Ramos (cell line): ENCODE data around the gene AVP.
"Not testable (repeated sequence)": the region's sequence is repeated elsewhere in the genome, so short reads cannot be mapped to it uniquely, and the experiment has no call there.

Experiments used
- in situ Hi-C: fragments of 300-500 bp; cut with MboI; formaldehyde crosslinking; loops from one replicate; pipeline ENCODE4 v1.14.3; 2022; ENCODE audit warnings: low sequenced_read_pairs; ENCODE audit not compliant: unreplicated experiment

AVP gene

DNA sequence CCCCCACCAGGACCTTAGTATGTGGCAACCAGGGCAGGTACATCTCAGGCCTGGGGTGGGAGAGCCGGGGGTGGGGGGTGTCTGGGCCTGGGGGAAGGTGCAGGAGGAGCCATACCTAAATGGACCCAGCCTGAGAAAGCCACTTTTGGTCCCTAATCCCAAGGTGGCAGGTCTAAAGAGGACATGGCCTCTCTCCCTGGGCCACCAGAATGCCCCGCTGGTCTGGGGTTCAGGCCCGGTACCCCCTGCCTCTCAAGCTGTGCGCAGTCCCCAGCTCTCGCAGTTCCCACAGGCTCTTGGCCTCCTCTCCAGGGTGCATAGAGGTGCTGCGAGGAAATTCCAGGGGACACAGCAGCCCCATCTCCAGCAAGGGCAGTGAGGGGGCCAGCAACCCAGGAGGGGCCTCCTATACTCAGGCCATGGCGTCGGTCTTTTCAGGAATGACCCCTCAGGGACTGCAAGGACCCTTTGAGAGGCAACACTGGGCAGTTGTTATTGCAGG, 1.1 kb upstream of the AVP start:
- in situ Hi-C loops, result no loop called here

DNA sequence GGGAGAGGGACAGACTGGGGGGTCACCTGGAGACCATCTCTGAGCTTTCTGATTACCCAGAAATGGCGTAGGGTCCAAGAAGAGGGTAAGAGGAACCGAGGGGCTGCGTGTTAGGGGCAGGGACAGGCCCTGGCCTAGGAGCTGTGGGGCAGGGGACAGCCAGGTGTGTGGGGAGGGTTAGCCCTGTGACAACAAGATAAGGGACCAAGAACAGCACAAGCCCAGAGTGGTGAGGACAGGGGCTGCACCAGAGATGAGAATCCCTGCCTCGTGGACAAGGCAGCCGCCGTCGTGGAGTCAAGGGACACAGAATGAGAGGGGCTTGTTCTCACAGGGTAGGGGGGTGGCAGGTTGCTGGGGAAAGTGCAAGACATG, 449 bp upstream of the AVP start:
- in situ Hi-C loops, result no loop called here

DNA sequence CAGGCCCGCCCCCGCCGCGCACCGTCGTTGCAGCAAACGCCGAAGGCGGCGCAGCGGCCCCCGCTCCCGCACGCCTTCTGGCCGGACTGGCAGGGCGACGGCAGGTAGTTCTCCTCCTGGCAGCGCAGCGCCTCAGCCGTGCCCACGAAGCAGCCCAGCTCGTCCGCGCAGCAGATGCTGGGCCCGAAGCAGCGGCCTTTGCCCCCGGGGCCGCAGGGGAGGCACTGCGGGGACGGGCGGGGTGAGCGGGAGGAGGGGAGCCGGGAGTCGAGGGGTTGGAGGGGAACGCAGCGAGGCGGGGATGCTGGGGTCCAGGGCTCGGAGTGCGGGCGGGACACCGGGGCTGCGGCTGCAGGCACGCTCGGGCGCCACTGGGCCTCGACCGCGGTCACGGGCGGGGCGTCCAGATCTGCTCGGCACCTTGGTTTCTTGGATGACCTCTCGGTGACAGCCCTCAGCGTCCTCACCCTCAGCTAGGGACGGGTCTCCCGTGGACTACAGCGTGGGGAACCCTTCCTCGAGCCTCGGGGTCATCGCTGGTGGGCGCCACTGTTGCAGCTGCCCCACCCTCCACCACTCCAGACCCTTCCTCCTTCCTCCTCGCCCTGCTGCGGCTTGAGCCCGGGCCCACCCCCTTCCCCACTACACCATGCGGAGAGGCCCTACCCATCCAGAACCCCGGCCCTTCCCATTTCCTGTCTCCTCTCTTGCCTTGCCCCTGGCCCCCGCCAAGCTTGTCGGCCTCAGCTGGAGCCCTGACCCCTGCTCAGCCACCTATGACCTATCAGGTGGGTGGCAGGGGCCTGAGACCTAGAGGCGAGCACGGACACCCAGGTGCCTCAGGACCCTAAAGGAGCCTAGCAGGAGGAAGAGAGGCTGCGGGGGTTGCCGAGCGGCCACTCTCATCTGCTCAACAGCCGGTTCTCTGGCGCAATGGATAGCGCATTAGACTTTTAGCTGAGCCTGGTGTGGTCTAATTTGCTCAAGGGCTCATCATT, 1.3 kb downstream of the AVP start:
- in situ Hi-C loops, result no loop called here

DNA sequence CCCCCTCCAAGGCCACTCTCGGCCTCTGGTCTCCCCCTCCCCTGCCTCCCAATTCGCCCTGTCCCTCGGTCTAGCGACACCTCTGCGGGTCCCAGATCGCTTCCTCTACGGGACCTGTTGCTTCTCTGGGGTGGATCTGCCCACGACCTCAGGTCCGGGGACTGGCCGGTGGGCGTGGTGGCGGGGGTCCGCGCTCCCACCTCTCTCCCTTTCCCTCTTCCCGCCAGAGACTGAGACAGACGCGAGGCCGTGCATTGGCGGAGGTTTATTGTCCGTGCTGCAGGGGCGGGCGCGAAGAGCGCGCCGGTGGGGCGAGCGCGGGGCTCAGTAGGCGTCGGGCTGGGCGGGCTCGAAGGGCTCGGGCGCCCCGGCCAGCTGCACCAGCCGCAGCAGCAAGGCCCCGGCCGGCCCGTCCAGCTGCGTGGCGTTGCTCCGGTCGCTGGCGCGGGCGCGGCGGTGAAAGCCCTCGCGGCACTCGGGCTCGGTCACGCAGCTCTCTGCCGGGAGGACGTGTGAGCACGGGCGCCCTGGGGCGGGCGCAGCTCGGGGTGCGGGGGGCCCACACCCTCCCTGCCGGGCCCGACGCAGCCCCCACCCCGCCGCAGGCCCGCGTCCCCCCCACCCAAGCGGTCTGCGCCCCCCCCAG, 2.1 kb downstream of the AVP start:
- in situ Hi-C loops, result no loop called here

DNA sequence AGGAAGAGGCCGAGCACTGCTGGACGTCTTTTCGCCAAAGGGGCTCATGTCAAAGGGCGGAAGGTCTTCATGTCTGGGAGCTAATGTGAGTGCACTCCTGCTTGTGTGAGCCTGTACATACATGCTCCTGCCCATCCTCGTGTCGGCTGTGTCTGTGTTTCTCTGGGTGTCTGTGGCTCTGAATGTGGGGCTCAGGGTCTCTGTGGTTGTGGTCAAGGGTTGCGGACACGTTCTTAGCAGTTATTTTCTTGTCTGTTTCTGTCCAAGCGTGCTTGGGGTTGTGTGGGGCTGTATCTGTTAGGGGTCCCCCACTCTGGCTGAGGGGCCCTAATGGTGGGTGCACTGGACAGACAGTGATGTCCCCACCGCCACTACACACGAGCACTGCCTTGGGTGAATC, 2.9 kb downstream of the AVP start:
- in situ Hi-C loops, result no loop called here

DNA sequence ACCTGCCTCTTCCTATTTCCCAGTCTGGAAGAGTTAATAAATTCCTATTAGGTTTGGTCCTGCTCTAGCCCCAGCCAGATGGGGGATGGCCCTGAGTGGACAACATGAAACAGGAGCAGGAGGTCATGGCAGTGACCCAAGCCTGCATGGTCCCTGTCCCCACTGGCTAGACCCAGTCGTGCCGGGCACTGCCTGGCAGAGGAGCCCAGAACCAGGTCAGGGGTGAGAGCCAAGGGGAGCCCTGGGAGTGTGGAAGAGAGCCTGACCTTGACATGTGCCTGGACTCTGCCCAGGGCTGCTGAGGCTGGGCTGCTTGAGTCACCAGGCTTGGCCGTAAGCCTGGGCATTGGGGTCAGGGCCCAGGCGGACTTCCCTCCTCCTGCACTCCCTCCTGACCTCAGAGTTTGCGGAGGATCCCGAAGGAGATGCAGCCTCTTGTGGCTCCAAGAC, 3.6 kb downstream of the AVP start:
- in situ Hi-C loops, result no loop called here

DNA sequence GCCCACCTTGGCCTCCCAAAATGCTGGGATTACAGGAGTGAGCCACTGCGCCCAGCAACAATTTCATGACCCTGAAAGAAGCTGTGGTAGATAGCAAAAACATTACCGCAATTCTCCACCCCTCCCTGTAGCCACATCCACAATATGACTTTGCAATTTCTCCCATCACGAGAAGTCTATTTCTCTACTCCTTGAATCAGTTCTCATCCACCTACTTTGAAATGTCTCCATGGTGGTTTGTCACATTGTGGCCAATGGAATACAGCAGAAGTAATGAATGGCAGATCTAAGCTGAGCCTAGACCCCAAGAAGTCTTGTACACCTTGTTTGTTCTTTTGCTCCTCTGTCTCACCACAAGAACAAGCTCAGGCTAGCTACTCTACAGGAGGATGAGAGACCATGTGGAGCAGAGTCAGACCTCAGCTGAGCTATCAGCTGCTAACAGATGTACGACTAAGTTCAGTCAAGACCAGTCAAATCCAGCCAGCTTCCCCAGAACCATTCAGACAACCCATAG, 6.8 kb downstream of the AVP start:
- in situ Hi-C loops, result no loop called here

DNA sequence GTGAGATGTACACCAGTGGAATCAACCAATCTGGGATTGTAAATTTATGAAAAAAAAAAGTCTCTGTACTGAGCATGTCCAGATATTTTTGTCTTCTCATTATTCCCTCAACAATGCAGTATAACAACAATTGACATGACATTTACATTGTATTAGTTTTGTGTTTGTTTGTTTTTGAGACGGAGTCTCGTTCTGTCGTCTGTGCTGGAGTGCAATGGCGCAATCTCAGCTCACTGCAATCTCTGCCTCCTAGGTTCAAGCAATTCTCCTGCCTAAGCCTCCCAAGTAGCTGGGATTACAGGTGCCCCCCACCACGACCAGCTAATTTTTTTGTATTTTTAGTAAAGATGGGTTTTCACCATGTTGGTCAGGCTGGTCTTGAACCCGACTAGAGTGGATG, 9.2 kb downstream of the AVP start:
- in situ Hi-C loops, result not testable (repeated sequence)

DNA sequence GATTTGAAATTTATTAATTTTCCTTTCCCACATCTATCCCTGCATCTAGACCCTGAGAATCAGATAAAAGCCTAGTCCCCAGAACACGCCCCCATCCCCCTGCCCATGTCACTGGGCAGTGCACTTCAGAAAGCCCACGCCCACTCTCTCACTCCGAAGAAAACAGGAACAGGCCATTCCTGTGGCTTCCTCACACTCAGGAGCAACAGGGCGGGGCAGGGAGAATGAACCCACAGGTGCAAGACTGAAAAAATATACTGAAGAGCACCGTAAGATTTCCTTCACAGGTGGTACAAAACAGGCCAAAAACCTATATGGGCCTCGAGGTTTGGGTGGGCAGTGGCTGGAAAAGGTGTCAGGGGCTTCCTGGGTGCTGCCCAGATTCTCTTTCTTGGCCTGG, 9.7 kb downstream of the AVP start:
- in situ Hi-C loops, result no loop called here

DNA sequence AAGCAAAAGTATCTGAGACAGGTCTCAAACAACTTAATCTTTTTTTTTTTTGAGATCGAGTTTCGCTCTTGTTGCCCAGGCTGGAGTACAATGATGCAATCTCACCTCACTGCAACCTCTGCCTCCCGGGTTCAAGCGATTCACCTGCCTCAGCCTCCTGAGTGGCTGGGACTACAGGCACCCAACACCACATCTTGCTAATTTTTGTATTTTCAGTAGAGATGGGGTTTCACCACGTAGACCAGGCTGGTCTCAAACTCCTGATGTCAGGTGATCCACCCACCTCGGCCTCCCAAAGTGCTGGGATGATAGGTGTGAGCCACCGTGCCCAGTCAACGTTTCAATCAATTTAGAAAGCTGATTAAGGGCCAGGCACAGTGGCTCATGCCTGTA, 11.3 kb downstream of the AVP start:
- in situ Hi-C loops, result not testable (repeated sequence)

DNA sequence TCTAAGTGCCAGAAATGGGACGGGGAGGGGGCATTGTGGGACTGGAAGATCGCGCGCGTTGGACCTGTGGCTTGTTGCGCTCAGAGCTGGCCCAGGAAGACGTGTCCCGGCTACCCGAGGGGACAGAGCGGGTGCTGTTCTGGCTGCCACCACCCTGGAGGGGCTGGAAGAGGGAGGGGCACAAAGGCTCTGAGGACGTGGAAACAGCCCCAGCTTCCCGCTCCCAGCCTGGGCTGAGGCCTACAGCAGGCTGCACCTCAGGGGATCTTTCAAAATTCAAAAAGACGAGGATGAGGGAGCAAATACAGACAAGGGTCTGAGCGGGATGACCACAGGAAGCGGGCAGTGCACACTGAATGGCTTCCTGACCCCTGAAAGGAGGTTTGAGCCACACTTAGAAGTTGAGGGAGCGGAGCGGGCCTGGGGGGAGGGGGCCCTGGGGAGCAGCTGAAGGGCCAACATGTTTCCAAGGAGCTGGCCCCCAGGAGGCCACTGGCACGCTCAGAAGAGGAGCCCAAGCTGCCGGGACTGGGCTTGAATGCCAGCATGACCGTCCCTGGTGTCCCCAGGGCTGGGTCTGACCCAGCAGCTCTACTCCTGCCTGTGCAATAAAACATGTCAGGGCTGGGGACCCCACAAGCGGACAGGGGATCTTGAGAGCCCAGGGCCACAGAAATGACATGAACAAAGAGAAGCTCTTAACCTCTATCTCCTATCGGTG, 11.8 kb downstream of the AVP start:
- in situ Hi-C loops, result no loop called here

DNA sequence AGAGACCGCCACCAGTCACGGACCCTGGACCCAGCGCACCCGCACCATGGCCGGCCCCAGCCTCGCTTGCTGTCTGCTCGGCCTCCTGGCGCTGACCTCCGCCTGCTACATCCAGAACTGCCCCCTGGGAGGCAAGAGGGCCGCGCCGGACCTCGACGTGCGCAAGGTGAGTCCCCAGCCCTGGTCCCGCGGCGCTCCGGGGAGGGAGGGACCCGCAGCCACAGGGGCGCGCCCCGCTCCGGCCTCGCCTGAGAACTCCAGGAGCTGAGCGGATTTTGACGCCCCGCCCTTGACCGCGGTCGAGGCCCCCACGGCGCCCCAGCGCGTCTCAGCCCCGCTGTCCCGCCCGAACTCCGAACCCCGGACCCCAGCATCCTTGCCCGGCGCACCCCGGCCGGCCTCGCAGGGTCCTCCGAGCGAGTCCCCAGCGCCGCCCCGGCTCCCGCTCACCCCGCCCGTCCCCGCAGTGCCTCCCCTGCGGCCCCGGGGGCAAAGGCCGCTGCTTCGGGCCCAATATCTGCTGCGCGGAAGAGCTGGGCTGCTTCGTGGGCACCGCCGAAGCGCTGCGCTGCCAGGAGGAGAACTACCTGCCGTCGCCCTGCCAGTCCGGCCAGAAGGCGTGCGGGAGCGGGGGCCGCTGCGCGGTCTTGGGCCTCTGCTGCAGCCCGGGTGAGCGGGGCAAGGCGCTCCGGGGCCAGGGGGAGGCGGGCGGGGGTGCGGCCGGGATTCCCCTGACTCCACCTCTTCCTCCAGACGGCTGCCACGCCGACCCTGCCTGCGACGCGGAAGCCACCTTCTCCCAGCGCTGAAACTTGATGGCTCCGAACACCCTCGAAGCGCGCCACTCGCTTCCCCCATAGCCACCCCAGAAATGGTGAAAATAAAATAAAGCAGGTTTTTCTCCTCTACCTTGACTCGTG, 12.7 kb downstream of the AVP start, which contains the start of gene OXT:
Gene OXT (plus strand): TSS at position 11 of the 920 bp plus-strand sequence. CDS start 36 bp downstream, at position 47.
- in situ Hi-C loops, result no loop called here

DNA sequence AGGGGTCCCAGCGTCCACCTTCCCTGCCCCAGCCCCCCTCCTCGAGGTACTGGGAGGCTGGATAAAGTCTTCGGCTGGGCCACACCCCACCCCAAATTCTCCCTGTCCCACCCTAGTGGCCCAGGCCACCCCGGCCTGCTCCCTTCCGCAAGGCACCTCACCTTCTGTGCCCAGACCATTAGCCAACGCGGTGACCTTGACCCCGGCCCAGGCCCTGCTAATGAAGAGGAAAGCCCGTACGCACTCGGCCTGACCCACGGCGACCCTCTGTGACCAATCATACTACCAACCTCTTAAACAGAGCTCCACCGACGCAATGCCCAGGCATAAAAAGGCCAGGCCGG, 13.3 kb downstream of the AVP start:
- in situ Hi-C loops, result no loop called here

DNA sequence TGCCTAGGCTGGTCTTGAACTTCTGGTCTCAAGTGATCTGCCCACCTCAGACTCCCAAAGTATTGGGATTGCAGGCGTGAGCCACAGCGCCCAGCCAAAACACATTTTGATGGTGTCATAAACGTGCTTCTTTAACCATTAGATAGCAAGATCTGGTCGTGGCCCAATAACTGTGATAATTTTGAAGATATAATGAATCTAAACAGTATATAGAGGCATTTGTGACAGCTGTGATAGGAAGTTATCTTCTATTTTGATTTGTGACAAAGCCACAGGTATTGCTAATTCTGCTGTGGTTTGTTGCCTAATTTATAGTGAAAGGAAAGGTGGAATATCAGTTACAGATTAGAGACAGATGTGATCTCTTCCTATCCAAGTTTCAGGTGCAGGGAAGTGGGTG, 13.8 kb downstream of the AVP start:
- in situ Hi-C loops, result no loop called here

DNA sequence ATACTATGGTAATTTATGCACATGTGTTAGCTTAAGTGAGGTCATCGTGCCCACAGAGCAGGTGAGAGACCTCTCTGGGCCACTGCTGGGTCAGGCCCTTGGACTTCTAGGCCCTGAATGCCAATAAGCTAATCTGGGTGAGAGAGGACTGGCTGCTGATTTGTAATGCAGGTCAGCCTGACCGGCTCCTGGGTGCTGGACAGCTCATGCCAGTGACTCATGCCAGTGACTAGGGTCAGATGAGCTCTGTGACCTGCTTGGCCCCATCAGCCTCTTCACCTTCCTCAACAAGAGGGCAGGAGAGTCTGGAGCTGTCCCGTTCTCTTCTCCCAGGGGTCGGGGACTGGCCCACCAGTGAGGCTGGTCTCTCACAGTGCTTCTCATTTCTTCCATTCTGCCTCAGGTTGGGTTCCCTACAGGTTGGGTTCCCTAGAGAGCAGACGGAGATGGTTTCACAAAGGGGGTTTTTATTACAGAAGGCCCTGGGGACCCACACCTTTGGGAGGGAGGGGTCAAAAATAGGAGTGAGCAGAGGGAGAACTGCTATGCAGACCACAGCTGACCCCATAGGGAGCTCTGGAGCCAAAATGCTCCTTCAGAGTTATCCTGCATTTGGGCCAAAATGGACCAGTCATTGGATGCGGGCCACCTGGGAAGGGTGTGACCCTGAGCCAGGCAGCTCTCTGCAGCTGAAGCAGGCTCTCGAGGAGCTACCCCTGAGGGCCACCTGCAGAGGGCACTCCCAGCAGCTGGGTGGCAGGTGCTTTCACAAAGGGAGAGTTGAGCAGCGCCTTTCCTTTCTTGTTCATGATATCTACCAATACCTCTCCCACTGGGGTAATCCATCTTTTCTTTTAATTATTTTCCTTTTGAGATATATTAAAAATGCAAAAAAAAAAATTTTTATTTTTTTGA, 15.3 kb downstream of the AVP start:
- in situ Hi-C loops, result no loop called here

DNA sequence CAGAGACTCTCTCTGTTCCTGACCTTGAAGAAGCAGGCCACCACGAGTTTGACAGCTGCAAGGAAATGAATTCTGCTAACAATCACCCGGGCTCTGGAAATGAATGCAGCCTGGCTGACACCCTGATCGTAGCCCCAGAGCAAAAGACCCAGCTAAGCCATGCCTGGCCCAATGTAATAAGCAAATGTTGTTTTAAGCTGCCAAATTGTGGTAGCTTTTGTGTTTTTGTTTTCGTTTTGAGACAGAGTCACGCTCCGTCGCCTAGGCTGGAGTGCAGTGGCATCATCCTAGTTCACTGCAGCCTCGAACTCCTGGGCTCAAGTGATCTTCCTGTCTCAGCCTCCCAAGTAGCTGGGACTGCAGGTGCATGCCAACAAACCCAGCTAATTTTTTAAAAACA, 16.4 kb downstream of the AVP start:
- in situ Hi-C loops, result no loop called here

DNA sequence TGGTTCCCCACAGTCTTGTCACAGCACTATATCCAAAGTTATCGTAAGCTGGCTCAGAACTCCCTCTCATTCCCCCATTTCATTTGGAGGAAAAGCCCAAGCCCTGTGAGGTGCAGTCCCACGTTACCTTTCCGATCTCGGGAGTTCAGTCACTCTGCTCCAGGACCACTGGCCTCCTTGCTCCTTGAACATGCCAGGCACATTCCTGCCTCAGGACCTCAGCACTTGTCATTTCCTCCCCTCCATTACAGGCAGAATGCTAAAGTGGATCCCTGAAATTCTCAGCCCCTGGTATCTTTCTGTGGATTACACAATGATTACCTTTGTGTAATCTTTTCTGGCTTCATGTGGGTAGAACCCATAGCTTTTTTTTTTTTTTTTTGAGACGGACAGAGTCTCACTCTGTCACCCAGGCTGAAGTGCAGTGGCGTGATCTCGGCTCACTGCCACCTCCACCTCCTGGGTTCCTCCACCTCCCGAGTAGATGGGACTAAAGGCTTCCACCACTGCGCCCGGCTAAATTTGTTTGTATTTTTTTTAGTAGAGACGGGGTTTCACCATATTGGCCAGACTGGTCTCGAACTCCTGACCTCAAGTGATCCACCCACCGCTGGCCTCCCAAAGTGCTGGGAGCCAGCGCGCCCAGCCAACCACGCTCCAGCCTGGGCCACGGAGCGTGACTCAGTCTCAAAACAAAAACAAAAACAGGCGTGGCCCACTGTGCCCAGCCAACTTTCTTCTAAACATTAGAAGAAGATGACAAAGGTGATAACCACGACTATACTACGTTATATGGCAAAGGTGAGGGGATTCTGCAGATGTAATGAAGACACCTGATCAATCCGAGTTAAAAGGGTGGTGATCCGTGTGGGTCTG, 17.1 kb downstream of the AVP start:
- in situ Hi-C loops, result no loop called here

DNA sequence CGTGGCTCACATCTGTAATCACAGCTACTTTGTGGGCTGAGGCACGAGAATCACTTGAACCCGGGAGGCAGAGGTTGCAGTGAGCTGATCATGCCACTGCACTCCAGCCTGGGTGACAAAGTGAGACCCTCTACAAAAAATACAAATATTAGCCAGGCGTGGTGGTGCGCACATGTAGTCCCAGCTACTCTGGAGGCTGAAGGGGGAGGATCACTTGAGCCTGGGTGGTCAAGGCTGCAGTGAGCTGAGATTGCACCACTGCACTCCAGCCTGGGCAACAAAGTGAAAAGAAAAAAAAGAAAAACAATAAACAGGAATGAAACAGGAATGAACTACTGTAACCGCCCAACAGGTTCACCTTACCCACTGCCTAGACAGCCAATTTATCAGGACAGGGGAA, 20.4 kb downstream of the AVP start:
- in situ Hi-C loops, result not testable (repeated sequence)
